Uterus (tissue), 4 donors: ENCODE measurements around the gene UFSP1. TPM values are rescaled to one million over a fixed set of nuclear protein-coding genes. Genes with fewer than 3 reads are reported as not detected.

Experiments used
- DNase-seq, 2 donors: peaks; one replicate each; pipeline ENCODE4 v3.0.0-alpha.2; 2019 to 2020
- H3K27ac ChIP-seq, 2 donors: fragments of 200-600 bp; sonication (generic); 1 replicate in 1 of 2; 2 replicates in 1 of 2; pipeline ENCODE4 v1.5.1; 2016 to 2018
- H3K27me3 ChIP-seq, 2 donors: fragments of 200-600 bp; sonication (generic); one replicate each; pipeline ENCODE4 v1.5.1; 2018 to 2019; ENCODE audit warnings: control low read depth in 1 of 2
- H3K36me3 ChIP-seq, 2 donors: fragments of 200-600 bp; sonication (generic); one replicate each; pipeline ENCODE4 v1.5.1; 2019; ENCODE audit warnings: control low read depth in 1 of 2
- H3K4me1 ChIP-seq, 2 donors: fragments of 200-600 bp; sonication (generic); one replicate each; pipeline ENCODE4 v1.5.1; 2018 to 2019; ENCODE audit warnings: control low read depth in 1 of 2
- H3K4me3 ChIP-seq, 2 donors: fragments of 200-600 bp; sonication (generic); 1 replicate in 1 of 2; 2 replicates in 1 of 2; pipeline ENCODE4 v1.5.1; 2018 to 2019; ENCODE audit warnings: mild to moderate bottlenecking in 1 of 2
- H3K9me3 ChIP-seq, 2 donors: fragments of 200-600 bp; sonication (generic); one replicate each; pipeline ENCODE4 v1.5.1; 2019; ENCODE audit warnings: control low read depth in 1 of 2
- CTCF ChIP-seq, 4 experiments: fragments of 200-600 bp in 2 of 4; fragments of 450-650 bp in 2 of 4; sonication (generic) in 2 of 4; IDR thresholded peaks; one replicate each; pipeline ENCODE4 v1.5.1; 2016 to 2019; ENCODE audit warnings: antibody characterized with exemption in 4 of 4, mild to moderate bottlenecking in 2 of 4, moderate library complexity in 1 of 4
- POLR2A ChIP-seq, 2 donors: fragments of 450-650 bp; IDR thresholded peaks; one replicate each; pipeline ENCODE4 v1.6.1; 2016; ENCODE audit warnings: antibody characterized with exemption in 2 of 2, mild to moderate bottlenecking in 1 of 2, moderate library complexity in 1 of 2
- intact Hi-C: fragments of 100-400 bp; cut with DNase I; formaldehyde crosslinking; loops from one replicate; pipeline ENCODE4 v1.15.1; 2023; ENCODE audit warnings: low total_unique reads
- total RNA-seq, 4 donors: library from RNA; depleted of rRNA in 3 of 4; stranded (reverse); fragments of >200 nt in 3 of 4; gene quantifications; one replicate each; pipeline versions ENCODE4 v1.1.0 to v1.2.4, GENCODE V29; 2014 to 2023
- donor health status: DM: yes; HTN: yes; CAD: no.

UFSP1 gene
- total RNA-seq, 4 donors from 2014 or later = 4.8 to 9.7 (median 5.0) TPM; not detected in 1

- intact Hi-C loops = no loop called here
Observed at GRCh38 chr7:100875356-100875751, 14.2 kb downstream of the UFSP1 start.

GRCh38 chr7:100874577-100875355, 14.7 kb downstream of the UFSP1 start, which contains the start of gene SRRT:
SRRT (plus strand) TSS chr7:100875103; CDS start chr7:100875591, 488 bp downstream.
- H3K4me3 ChIP-seq = peak within 1 kb of the TSS; percentile 87 to 98
- H3K36me3 ChIP-seq = no peaks in the 10 kb centered on the region
- H3K4me1 ChIP-seq = peaks cover 0 to 13% of the 10 kb centered on the region in 2 donors
- peak within 1 kb of the TSS; percentile 97 to 99 for H3K27ac ChIP-seq
- H3K27me3 ChIP-seq = no peaks in the 10 kb centered on the region
- intact Hi-C loops = no loop called here
- DNase-seq = peak; percentile 99
- TF ChIP-seq POLR2A (IDR thresholded peaks at IDR 0.05) (peak; percentile 86 to 98), CTCF (IDR thresholded peaks at IDR 0.05) (peak; percentile 24 to 89 (median 54))
- H3K9me3 ChIP-seq = no peaks in the 10 kb centered on the region

More at GRCh38 chr7:100875356-100875751, 14.2 kb downstream of the UFSP1 start:
- H3K9me3 ChIP-seq = no peaks in the 10 kb centered on the region
- TF ChIP-seq CTCF (IDR thresholded peaks at IDR 0.05) (no peak), POLR2A (IDR thresholded peaks at IDR 0.05) (no peak)
- H3K27me3 ChIP-seq = no peaks in the 10 kb centered on the region
- H3K27ac ChIP-seq = peak overlapping the region; percentile 97 to 99
- peak overlapping the region; percentile 87 to 98 for H3K4me3 ChIP-seq
- no peaks in the 10 kb centered on the region for H3K36me3 ChIP-seq
- DNase-seq = no peak
- peaks cover 0 to 13% of the 10 kb centered on the region in 2 donors for H3K4me1 ChIP-seq

- H3K4me3 ChIP-seq = peak overlapping the region; percentile 87 to 98
- peak overlapping the region; percentile 97 to 99 for H3K27ac ChIP-seq
- DNase-seq = no peak
- H3K9me3 ChIP-seq = no peaks in the 10 kb centered on the region
- intact Hi-C loops = no loop called here
- peaks cover 0 to 13% of the 10 kb centered on the region in 2 donors for H3K4me1 ChIP-seq
- no peaks in the 10 kb centered on the region for H3K36me3 ChIP-seq
- no peaks in the 10 kb centered on the region for H3K27me3 ChIP-seq
- no peak for TF ChIP-seq POLR2A (IDR thresholded peaks at IDR 0.05)
- no peak for TF ChIP-seq CTCF (IDR thresholded peaks at IDR 0.05)
Observed at GRCh38 chr7:100874300-100874576, 15.3 kb downstream of the UFSP1 start.

GRCh38 chr7:100873599-100874299, 15.8 kb downstream of the UFSP1 start:
- H3K27me3 ChIP-seq = no peaks in the 10 kb centered on the region
- no peaks in the 10 kb centered on the region for H3K9me3 ChIP-seq
- H3K36me3 ChIP-seq = no peaks in the 10 kb centered on the region
- H3K4me1 ChIP-seq = peaks cover 0 to 15% of the 10 kb centered on the region in 2 donors
- TF ChIP-seq CTCF (IDR thresholded peaks at IDR 0.05) (no peak), POLR2A (IDR thresholded peaks at IDR 0.05) (no peak)
- peak overlapping the region; percentile 87 to 98 for H3K4me3 ChIP-seq
- peak overlapping the region; percentile 97 to 99 for H3K27ac ChIP-seq
- DNase-seq = no peak
- intact Hi-C loops = no loop called here
